GM12878 (cell line): ENCODE measurements around the gene RAD51B. TPM values are rescaled to one million over a fixed set of nuclear protein-coding genes. Genes with fewer than 3 reads are reported as not detected.

Experiments
- ATAC-seq: fragments of 200-7000 bp; cut with Tn5 transposase; 3 replicates; pipeline ENCODE4 v1.9.1; 2020; ENCODE audit warnings: mild to moderate bottlenecking, moderate library complexity
- BruUV-seq: library from RNA; stranded (reverse); fragments of 400-500 nt; replicated peaks from 2 replicates; lab custom pipeline; 2021; lab: Mats Ljungman, UMichigan
- CTCF ChIA-PET: fragments of 300-600 bp; sonication (Branson Sonifier 250); formaldehyde crosslinking; extraction: SDS; loops from one replicate; lab custom pipeline; 2021; ENCODE audit warnings: inconsistent platforms; lab: Yijun Ruan, JAX
- POLR2A ChIA-PET: fragments of 350-600 bp; formaldehyde crosslinking; extraction: SDS; loops from one replicate; lab custom pipeline; 2021; ENCODE audit warnings: inconsistent platforms; lab: Charles Lee
- RAD21 ChIA-PET: fragments of 300-600 bp; sonication (Branson Sonifier 250); formaldehyde crosslinking; loops from one replicate; lab custom pipeline; 2023; ENCODE audit warnings: antibody characterized with exemption; ENCODE audit not compliant: unreplicated experiment; lab: Charles Lee
- SMC1A ChIA-PET: fragments of 300-600 bp; sonication (Branson Sonifier 250); formaldehyde crosslinking; loops from one replicate; lab custom pipeline; 2023; ENCODE audit not compliant: unreplicated experiment, uncharacterized antibody; lab: Charles Lee
- DNase-seq: peaks from one replicate; pipeline ENCODE4 v3.0.0-alpha.2; 2011; ENCODE audit warnings: low read depth, low spot score
- FAIRE-seq: peaks from 3 replicates; lab custom pipeline; 2011; peaks lifted over from hg19 to GRCh38; lab: Jason Lieb, UNC
- H2AFZ ChIP-seq: 2 replicates; pipeline ENCODE4 v1.6.0; 2011; ENCODE audit warnings: low read depth, low read length, control low read depth; ENCODE audit not compliant: control insufficient read depth
- H3K27ac ChIP-seq: 2 replicates; pipeline ENCODE4 v1.5.1; 2011; ENCODE audit warnings: control low read depth; ENCODE audit not compliant: control insufficient read depth, insufficient read depth
- H3K27me3 ChIP-seq, 2 experiments: replicated peaks in 1 of 2; 2 replicates each; pipeline versions ENCODE4 v1.6.0 to v1.6.1; 2011; ENCODE audit warnings: low read length in 1 of 2; ENCODE audit not compliant: control insufficient read depth in 2 of 2, insufficient read depth in 2 of 2
- H3K36me3 ChIP-seq, 2 experiments: 2 replicates each; pipeline ENCODE4 v1.5.1; 2011; ENCODE audit warnings: low read length in 1 of 2; ENCODE audit not compliant: control insufficient read depth in 2 of 2, insufficient read depth in 2 of 2
- H3K4me1 ChIP-seq: 2 replicates; pipeline ENCODE4 v1.6.1; 2011; ENCODE audit warnings: mild to moderate bottlenecking, low read length, moderate library complexity, mixed read lengths; ENCODE audit not compliant: control insufficient read depth, insufficient read depth
- H3K4me2 ChIP-seq: 2 replicates; pipeline ENCODE4 v1.6.0; 2011; ENCODE audit warnings: control low read depth; ENCODE audit not compliant: control insufficient read depth, insufficient read depth
- H3K4me3 ChIP-seq: fragments of 200-600 bp; sonication (generic); 2 replicates; pipeline ENCODE4 v1.5.1; 2016
- H3K79me2 ChIP-seq: 2 replicates; pipeline ENCODE4 v1.6.0; 2011; ENCODE audit warnings: low read length; ENCODE audit not compliant: control insufficient read depth, insufficient read depth
- H3K9ac ChIP-seq: 2 replicates; pipeline ENCODE4 v1.8.0; 2011; ENCODE audit warnings: low read length, control low read depth, mixed read lengths; ENCODE audit not compliant: control insufficient read depth, insufficient read depth
- H3K9me3 ChIP-seq: replicated peaks from 3 replicates; pipeline ENCODE4 v1.5.1; 2011; ENCODE audit warnings: mild to moderate bottlenecking, low read length; ENCODE audit not compliant: control insufficient read depth, insufficient read depth
- H4K20me1 ChIP-seq: 2 replicates; pipeline ENCODE4 v1.6.0; 2011; ENCODE audit not compliant: control insufficient read depth, insufficient read depth
- BCL11A ChIP-seq: IDR thresholded peaks from 2 replicates; pipeline ENCODE4 v1.6.1; 2011; ENCODE audit warnings: low read depth, low read length
- BCLAF1 ChIP-seq: fragments of 450-650 bp; IDR thresholded peaks from 2 replicates; pipeline ENCODE4 v1.6.1; 2017; ENCODE audit warnings: antibody characterized with exemption, mild to moderate bottlenecking, moderate library complexity
- EGR1 ChIP-seq, 2 experiments: IDR thresholded peaks; 1 replicate in 1 of 2; 2 replicates in 1 of 2; pipeline ENCODE4 v1.6.1; 2011 to 2012; ENCODE audit warnings: low read depth in 2 of 2, low read length in 2 of 2, borderline replicate concordance in 1 of 2, mild to moderate bottlenecking in 1 of 2, moderate library complexity in 1 of 2
- EP300 ChIP-seq, 2 experiments: fragments of 150-350 bp in 1 of 2; IDR thresholded peaks; 2 replicates each; pipeline ENCODE4 v1.6.1; 2011 to 2012; ENCODE audit warnings: low read depth in 2 of 2, low read length in 2 of 2, borderline replicate concordance in 1 of 2, improper control_type of control experiment in 1 of 2, inconsistent platforms in 1 of 2; ENCODE audit not compliant: control insufficient read depth in 1 of 2
- IKZF1 ChIP-seq: fragments of 450-650 bp; conservative IDR thresholded peaks from 2 replicates; pipeline ENCODE4 v1.6.1; 2017; ENCODE audit warnings: antibody characterized with exemption, mild to moderate bottlenecking
- JUNB ChIP-seq: IDR thresholded peaks from 2 replicates; pipeline ENCODE4 v1.6.1; 2016; ENCODE audit warnings: antibody characterized with exemption, mild to moderate bottlenecking
- MXI1 ChIP-seq: fragments of 150-350 bp; IDR thresholded peaks from 2 replicates; pipeline ENCODE4 v1.6.1; 2011; ENCODE audit warnings: low read depth, mild to moderate bottlenecking, inconsistent platforms, low read length, improper control_type of control experiment
- PAX8 ChIP-seq: fragments of 450-650 bp; IDR thresholded peaks from 2 replicates; pipeline ENCODE4 v1.6.1; 2017; ENCODE audit warnings: mild to moderate bottlenecking, moderate library complexity
- POLR2AphosphoS2 ChIP-seq: IDR thresholded peaks from 2 replicates; pipeline ENCODE4 v1.6.1; 2011; ENCODE audit warnings: low read depth, mild to moderate bottlenecking, low read length, improper control_type of control experiment, moderate library complexity
- SMC3 ChIP-seq: IDR thresholded peaks from 2 replicates; pipeline ENCODE4 v1.6.1; 2011; ENCODE audit warnings: low read length, improper control_type of control experiment, borderline replicate concordance
- SPI1 ChIP-seq: IDR thresholded peaks from 2 replicates; pipeline ENCODE4 v1.6.1; 2011; ENCODE audit warnings: low read depth, mild to moderate bottlenecking, low read length, moderate library complexity, borderline replicate concordance; ENCODE audit not compliant: insufficient read depth
- SUZ12 ChIP-seq: fragments of 200-600 bp; sonication (generic); IDR thresholded peaks from one replicate; pipeline ENCODE4 v1.6.1; 2018; ENCODE audit warnings: antibody characterized with exemption, mild to moderate bottlenecking; ENCODE audit not compliant: unreplicated experiment
- ZNF24 ChIP-seq: fragments of 450-650 bp; IDR thresholded peaks from 2 replicates; pipeline ENCODE4 v1.6.1; 2017; ENCODE audit warnings: antibody characterized with exemption, mild to moderate bottlenecking
- WGBS: methylation state at CpG from one replicate; pipeline ENCODE4 v1.1.6; 2016; ENCODE audit warnings: low lambda C conversion rate; ENCODE audit not compliant: insufficient replicate concordance, insufficient coverage; ENCODE audit errors: missing lambda C conversion rate; 5-methylcytosine and 5-hydroxymethylcytosine counted together
- in situ Hi-C: fragments of 300-500 bp; cut with MboI; formaldehyde crosslinking; loops from 9 replicates; pipeline ENCODE4 v1.14.3; 2018; ENCODE audit warnings: mixed read lengths
- intact Hi-C: fragments of 100-400 bp; cut with micrococcal nuclease; formaldehyde crosslinking; loops from one replicate; pipeline ENCODE4 v1.14.2; 2022; ENCODE audit not compliant: unreplicated experiment
- polyA plus RNA-seq, 11 experiments: library from polyadenylated mRNA; depleted of rRNA in 4 of 11; unstranded in 6 of 11; stranded (reverse) in 5 of 11; fragments of >200 nt; fragmentation: Nextera tagmentation in 4 of 11; fragmentation: Illumina TruSeq in 1 of 11; extraction: Ambion mirVana in 4 of 11; extraction: Trizol in 1 of 11; gene quantifications; 1 replicate in 1 of 11; 2 replicates in 10 of 11; pipeline versions ENCODE4 v1.2.1 to v1.2.3, GENCODE V29; 2011 to 2016; ENCODE audit warnings: inconsistent platforms in 2 of 11, missing spikeins in 2 of 11, low read depth in 1 of 11
- total RNA-seq, 4 experiments: library from RNA; depleted of rRNA in 3 of 4; stranded (reverse); fragments of >200 nt in 3 of 4; fragmentation: Illumina TruSeq in 1 of 4; extraction: Trizol in 1 of 4; gene quantifications; 2 replicates each; pipeline versions ENCODE4 v1.2.1 to v1.2.3, GENCODE V29; 2013 to 2021
- TF ChIP-seq, protein P1 (sequence below): fragments of 450-650 bp; IDR thresholded peaks from 2 replicates; pipeline ENCODE4 v1.6.1; 2017; ENCODE audit warnings: mild to moderate bottlenecking, moderate library complexity
- TF ChIP-seq, protein P2 (sequence below): fragments of 450-650 bp; formaldehyde crosslinking; IDR thresholded peaks from 2 replicates; pipeline ENCODE4 v1.4.0; 2022; ENCODE audit warnings: mild to moderate bottlenecking, moderate library complexity

RAD51B gene
- total and polyA plus RNA-seq, 10 of the 15 experiments (the other 5 are each of a cell fraction or from before 2014, with no cell fraction given): 9.8 to 26.8 (median 21.3) TPM

GRCh38 chr14:68645371-68645770 is 825.8 kb downstream of the RAD51B start:
- H3K36me3 ChIP-seq: no peaks in the 10 kb centered on the region
- POLR2A ChIA-PET: no interaction called here
- no TSS peak for BruUV-seq
- TF ChIP-seq SPI1 (no peak), POLR2AphosphoS2 (no peak), SMC3 (no peak), JUNB (no peak), BCL11A (no peak), EP300 (IDR thresholded peaks at IDR 0.05; ENCODE audit: borderline replicate concordance in 1 of 2, control insufficient read depth in 1 of 2, low read depth in 2 of 2, low read length in 2 of 2) (no peak), IKZF1 (no peak), MXI1 (no peak), EGR1 (IDR thresholded peaks at IDR 0.05; ENCODE audit: borderline replicate concordance in 1 of 2, low read depth in 2 of 2, low read length in 2 of 2) (no peak), ZNF24 (no peak), SUZ12 (no peak), PAX8 (no peak), BCLAF1 (no peak)
- TF ChIP-seq, protein P1, sequence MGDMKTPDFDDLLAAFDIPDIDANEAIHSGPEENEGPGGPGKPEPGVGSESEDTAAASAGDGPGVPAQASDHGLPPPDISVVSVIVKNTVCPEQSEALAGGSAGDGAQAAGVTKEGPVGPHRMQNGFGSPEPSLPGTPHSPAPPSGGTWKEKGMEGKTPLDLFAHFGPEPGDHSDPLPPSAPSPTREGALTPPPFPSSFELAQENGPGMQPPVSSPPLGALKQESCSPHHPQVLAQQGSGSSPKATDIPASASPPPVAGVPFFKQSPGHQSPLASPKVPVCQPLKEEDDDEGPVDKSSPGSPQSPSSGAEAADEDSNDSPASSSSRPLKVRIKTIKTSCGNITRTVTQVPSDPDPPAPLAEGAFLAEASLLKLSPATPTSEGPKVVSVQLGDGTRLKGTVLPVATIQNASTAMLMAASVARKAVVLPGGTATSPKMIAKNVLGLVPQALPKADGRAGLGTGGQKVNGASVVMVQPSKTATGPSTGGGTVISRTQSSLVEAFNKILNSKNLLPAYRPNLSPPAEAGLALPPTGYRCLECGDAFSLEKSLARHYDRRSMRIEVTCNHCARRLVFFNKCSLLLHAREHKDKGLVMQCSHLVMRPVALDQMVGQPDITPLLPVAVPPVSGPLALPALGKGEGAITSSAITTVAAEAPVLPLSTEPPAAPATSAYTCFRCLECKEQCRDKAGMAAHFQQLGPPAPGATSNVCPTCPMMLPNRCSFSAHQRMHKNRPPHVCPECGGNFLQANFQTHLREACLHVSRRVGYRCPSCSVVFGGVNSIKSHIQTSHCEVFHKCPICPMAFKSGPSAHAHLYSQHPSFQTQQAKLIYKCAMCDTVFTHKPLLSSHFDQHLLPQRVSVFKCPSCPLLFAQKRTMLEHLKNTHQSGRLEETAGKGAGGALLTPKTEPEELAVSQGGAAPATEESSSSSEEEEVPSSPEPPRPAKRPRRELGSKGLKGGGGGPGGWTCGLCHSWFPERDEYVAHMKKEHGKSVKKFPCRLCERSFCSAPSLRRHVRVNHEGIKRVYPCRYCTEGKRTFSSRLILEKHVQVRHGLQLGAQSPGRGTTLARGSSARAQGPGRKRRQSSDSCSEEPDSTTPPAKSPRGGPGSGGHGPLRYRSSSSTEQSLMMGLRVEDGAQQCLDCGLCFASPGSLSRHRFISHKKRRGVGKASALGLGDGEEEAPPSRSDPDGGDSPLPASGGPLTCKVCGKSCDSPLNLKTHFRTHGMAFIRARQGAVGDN: no peak
- TF ChIP-seq, protein P2, sequence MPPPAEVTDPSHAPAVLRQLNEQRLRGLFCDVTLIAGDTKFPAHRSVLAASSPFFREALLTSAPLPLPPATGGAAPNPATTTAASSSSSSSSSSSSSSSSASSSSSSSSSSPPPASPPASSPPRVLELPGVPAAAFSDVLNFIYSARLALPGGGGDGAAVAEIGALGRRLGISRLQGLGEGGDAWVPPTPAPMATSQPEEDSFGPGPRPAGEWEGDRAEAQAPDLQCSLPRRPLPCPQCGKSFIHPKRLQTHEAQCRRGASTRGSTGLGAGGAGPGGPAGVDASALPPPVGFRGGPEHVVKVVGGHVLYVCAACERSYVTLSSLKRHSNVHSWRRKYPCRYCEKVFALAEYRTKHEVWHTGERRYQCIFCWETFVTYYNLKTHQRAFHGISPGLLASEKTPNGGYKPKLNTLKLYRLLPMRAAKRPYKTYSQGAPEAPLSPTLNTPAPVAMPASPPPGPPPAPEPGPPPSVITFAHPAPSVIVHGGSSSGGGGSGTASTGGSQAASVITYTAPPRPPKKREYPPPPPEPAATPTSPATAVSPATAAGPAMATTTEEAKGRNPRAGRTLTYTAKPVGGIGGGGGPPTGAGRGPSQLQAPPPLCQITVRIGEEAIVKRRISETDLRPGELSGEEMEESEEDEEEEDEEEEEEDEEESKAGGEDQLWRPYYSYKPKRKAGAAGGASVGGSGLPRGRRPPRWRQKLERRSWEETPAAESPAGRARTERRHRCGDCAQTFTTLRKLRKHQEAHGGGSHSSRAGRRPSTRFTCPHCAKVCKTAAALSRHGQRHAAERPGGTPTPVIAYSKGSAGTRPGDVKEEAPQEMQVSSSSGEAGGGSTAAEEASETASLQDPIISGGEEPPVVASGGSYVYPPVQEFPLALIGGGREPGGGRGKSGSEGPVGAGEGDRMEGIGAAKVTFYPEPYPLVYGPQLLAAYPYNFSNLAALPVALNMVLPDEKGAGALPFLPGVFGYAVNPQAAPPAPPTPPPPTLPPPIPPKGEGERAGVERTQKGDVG: no peak

More at GRCh38 chr14:68645371-68645770, 825.8 kb downstream of the RAD51B start:
- no peak for DNase-seq
- ChIA-PET SMC1A (no interaction called here), RAD21 (no interaction called here), CTCF (no interaction called here)
- intact Hi-C loops: no loop called here
- Histone ChIP-seq H3K4me1 (no peaks in the 10 kb centered on the region), H3K27me3 (no peaks in the 10 kb centered on the region), H3K79me2 (no peaks in the 10 kb centered on the region), H3K27ac (no peak overlapping the region), H3K9ac (no peak overlapping the region), H3K9me3 (no peaks in the 10 kb centered on the region; the same call in 1 of the 3 replicates), H3K4me2 (no peak overlapping the region), H3K4me3 (no peak overlapping the region), H4K20me1 (no peaks in the 10 kb centered on the region), H2AFZ (no peak overlapping the region)
- WGBS: 80% methylated on average over 2 of the region's 2 CpGs
- ATAC-seq: no peak
- in situ Hi-C loops: no loop called here
- no peak for FAIRE-seq
